AG09309 (cell line): ENCODE results near the gene B3GNT4.

Source experiments
- DNase-seq: peaks from one replicate; pipeline ENCODE4 v3.0.0-alpha.2; 2010; ENCODE audit warnings: low read depth
- H3K4me3 ChIP-seq: 2 replicates; pipeline ENCODE4 v1.5.1; 2011; ENCODE audit warnings: mild to moderate bottlenecking, low read depth, low read length, moderate library complexity; ENCODE audit not compliant: control insufficient read depth
- TF ChIP-seq, protein P1 (sequence below): IDR thresholded peaks from 2 replicates; pipeline ENCODE4 v1.5.1; 2011; ENCODE audit warnings: mild to moderate bottlenecking, low read depth, low read length, inconsistent platforms; ENCODE audit not compliant: insufficient read depth, control insufficient read depth; ENCODE audit errors: missing control alignments

The B3GNT4 gene

GRCh38 chr12:122205053-122205925 lies 1.8 kb downstream of the B3GNT4 start:
- no peak for DNase-seq
- TF ChIP-seq, protein P1, sequence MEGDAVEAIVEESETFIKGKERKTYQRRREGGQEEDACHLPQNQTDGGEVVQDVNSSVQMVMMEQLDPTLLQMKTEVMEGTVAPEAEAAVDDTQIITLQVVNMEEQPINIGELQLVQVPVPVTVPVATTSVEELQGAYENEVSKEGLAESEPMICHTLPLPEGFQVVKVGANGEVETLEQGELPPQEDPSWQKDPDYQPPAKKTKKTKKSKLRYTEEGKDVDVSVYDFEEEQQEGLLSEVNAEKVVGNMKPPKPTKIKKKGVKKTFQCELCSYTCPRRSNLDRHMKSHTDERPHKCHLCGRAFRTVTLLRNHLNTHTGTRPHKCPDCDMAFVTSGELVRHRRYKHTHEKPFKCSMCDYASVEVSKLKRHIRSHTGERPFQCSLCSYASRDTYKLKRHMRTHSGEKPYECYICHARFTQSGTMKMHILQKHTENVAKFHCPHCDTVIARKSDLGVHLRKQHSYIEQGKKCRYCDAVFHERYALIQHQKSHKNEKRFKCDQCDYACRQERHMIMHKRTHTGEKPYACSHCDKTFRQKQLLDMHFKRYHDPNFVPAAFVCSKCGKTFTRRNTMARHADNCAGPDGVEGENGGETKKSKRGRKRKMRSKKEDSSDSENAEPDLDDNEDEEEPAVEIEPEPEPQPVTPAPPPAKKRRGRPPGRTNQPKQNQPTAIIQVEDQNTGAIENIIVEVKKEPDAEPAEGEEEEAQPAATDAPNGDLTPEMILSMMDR = no peak
- H3K4me3 ChIP-seq = no peak overlapping the region

GRCh38 chr12:122206111-122206881 lies 2.8 kb downstream of the B3GNT4 start:
- TF ChIP-seq, protein P1 = no peak
- no peak for DNase-seq
- no peak overlapping the region for H3K4me3 ChIP-seq

- TF ChIP-seq, protein P1 = no peak
- DNase-seq = no peak
- H3K4me3 ChIP-seq = no peak overlapping the region
These were observed 3.5 kb downstream of the B3GNT4 start for GRCh38 chr12:122206976-122207375.

DNA sequence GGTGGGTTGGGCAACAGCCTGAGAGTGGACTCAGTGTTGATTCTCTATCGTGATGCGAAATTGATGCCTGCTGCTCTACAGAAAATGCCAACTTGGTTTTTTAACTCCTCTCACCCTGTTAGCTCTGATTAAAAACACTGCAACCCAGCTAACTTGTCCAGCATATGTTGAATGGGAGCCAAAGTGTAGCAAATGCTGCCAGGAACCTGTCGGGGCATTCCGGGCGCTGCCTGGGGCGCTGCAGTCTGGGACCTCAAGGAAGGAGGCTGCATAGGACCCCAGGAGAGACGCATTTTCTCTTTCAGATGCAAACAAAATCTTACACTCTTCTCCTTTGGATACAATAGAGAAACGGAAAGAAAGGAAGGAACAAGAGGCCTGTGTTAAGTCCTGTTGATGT lies 3.9 kb downstream of the B3GNT4 start:
- TF ChIP-seq, protein P1 = no peak
- no peak for DNase-seq
- H3K4me3 ChIP-seq = no peak overlapping the region

DNA sequence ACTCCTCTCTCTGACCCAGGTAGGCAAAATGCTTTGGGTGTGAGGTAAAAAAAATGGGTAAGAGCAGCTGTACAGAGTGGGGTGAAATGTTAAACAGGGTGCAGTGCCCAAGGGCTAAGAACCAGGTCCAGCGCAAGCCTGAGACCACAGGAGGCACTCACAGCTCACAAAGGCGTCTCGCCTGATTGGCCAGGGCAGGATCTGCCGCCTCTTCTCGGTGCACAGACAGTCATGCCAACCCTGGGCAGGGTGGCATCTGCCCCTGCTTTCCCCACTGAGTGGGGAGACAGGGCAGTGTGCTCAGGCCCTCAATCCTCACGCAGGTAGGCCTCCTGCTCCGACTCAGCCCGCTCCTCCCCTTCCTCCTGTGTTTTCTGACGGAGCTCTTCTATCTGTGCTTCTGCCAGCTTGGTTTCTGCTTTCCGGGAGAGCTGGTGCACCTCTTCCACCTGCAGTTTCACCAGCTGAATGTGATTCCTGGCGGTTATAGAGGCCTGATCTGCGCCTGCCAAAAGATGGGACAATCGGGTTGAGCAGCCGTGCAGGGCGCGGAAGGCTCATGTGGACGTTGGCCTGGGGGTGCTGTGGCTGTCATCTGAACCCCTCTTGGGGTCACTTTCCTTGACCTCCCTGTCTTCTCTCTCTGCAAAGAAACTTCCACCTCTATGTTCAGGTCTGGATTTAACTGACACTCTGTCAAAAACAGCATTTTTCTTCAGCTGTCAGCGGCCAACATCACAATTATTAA lies 4.7 kb downstream of the B3GNT4 start:
- no peak for DNase-seq
- TF ChIP-seq, protein P1 = no peak
- no peak overlapping the region for H3K4me3 ChIP-seq

DNA sequence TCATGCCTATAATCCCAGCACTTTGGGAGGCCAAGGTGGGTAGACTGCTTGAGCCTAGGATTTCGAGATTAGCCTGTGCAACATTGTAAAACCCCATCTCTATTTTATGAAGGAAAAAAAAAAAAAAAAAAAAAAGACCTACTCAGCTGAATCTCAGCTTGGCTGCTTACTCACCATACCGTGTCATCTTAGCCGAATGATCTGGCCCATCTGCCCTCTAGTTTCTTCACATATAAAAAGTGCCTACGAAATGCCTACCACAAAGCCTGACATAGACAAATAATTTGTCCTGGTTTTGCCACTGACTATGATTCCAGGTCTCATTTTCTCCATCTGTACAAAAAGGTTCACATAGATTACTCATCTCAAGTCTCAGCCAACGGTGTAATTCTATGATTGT lies 12.3 kb downstream of the B3GNT4 start:
- H3K4me3 ChIP-seq = no peak overlapping the region
- no peak for DNase-seq
- TF ChIP-seq, protein P1 = no peak
